Nephron progenitor cell (in vitro differentiated cells): ENCODE measurements around the gene COL24A1.

ENCODE experiments used
- DNase-seq: peaks from one replicate; pipeline ENCODE4 v3.0.0; 2021
- H3K27ac Mint-ChIP-seq: 2 replicates; pipeline ENCODE4 v1.8.0; 2021; ENCODE audit warnings: mild to moderate bottlenecking, moderate library complexity, mixed read lengths
- H3K27me3 Mint-ChIP-seq: 2 replicates; pipeline ENCODE4 v1.8.0; 2021; ENCODE audit warnings: mild to moderate bottlenecking, low read depth, mixed read lengths; ENCODE audit not compliant: poor library complexity
- H3K36me3 Mint-ChIP-seq: 2 replicates; pipeline ENCODE4 v1.8.0; 2021; ENCODE audit warnings: low read depth, mixed read lengths
- H3K4me1 Mint-ChIP-seq: 2 replicates; pipeline ENCODE4 v1.8.0; 2021; ENCODE audit warnings: mixed read lengths
- H3K4me3 Mint-ChIP-seq: 2 replicates; pipeline ENCODE4 v1.8.0; 2021; ENCODE audit warnings: mild to moderate bottlenecking, moderate library complexity, mixed read lengths
- H3K9me3 Mint-ChIP-seq: 2 replicates; pipeline ENCODE4 v1.8.0; 2021; ENCODE audit warnings: mild to moderate bottlenecking, moderate library complexity, mixed read lengths
- CTCF ChIP-seq: fragments of 200-600 bp; sonication (generic); IDR thresholded peaks from 2 replicates; pipeline ENCODE4 v1.5.0; 2021; ENCODE audit warnings: antibody characterized with exemption

COL24A1 gene

GRCh38 chr1:86197206-86197855, 40.8 kb upstream of the COL24A1 start:
- Mint-ChIP-seq H3K27me3 (peaks cover 21% of the 10 kb centered on the region), H3K4me1 (no peaks in the 10 kb centered on the region)
- DNase-seq: no peak

GRCh38 chr1:86195281-86195680, 38.7 kb upstream of the COL24A1 start:
- Mint-ChIP-seq H3K27me3 (peaks cover 28% of the 10 kb centered on the region), H3K4me1 (no peaks in the 10 kb centered on the region), H3K27ac (no peak overlapping the region), H3K9me3 (no peaks in the 10 kb centered on the region), H3K36me3 (no peaks in the 10 kb centered on the region), H3K4me3 (no peak overlapping the region)
- no peak for TF ChIP-seq CTCF
- no peak for DNase-seq

More at GRCh38 chr1:86197206-86197855, 40.8 kb upstream of the COL24A1 start:
- Mint-ChIP-seq H3K4me3 (no peak overlapping the region), H3K27ac (no peak overlapping the region), H3K36me3 (no peaks in the 10 kb centered on the region), H3K9me3 (no peaks in the 10 kb centered on the region)
- no peak for TF ChIP-seq CTCF

GRCh38 chr1:86194491-86195034, 38.0 kb upstream of the COL24A1 start:
- no peak overlapping the region for H3K27ac Mint-ChIP-seq
- DNase-seq: no peak
- no peak for TF ChIP-seq CTCF
- H3K4me3 Mint-ChIP-seq: no peak overlapping the region
- no peaks in the 10 kb centered on the region for H3K4me1 Mint-ChIP-seq
- H3K27me3 Mint-ChIP-seq: peaks cover 28% of the 10 kb centered on the region
- no peaks in the 10 kb centered on the region for H3K9me3 Mint-ChIP-seq
- no peaks in the 10 kb centered on the region for H3K36me3 Mint-ChIP-seq

- Mint-ChIP-seq H3K9me3 (no peaks in the 10 kb centered on the region), H3K27ac (no peak overlapping the region), H3K4me1 (no peaks in the 10 kb centered on the region), H3K4me3 (no peak overlapping the region), H3K36me3 (no peaks in the 10 kb centered on the region), H3K27me3 (peaks cover 28% of the 10 kb centered on the region)
- no peak for DNase-seq
- TF ChIP-seq CTCF: no peak
These were observed 35.8 kb upstream of the COL24A1 start for GRCh38 chr1:86192417-86192816.

- H3K4me1 Mint-ChIP-seq: no peaks in the 10 kb centered on the region
- no peaks in the 10 kb centered on the region for H3K9me3 Mint-ChIP-seq
- no peak overlapping the region for H3K27ac Mint-ChIP-seq
- DNase-seq: no peak
- peaks cover 31% of the 10 kb centered on the region for H3K27me3 Mint-ChIP-seq
- no peak for TF ChIP-seq CTCF
- H3K36me3 Mint-ChIP-seq: no peaks in the 10 kb centered on the region
- no peak overlapping the region for H3K4me3 Mint-ChIP-seq
These were observed 35.4 kb upstream of the COL24A1 start for GRCh38 chr1:86191958-86192357.

GRCh38 chr1:86190873-86191272, 34.3 kb upstream of the COL24A1 start:
- Mint-ChIP-seq H3K27me3 (peaks cover 28% of the 10 kb centered on the region), H3K27ac (no peak overlapping the region), H3K9me3 (no peaks in the 10 kb centered on the region), H3K36me3 (no peaks in the 10 kb centered on the region), H3K4me3 (no peak overlapping the region), H3K4me1 (no peaks in the 10 kb centered on the region)
- DNase-seq: no peak
- TF ChIP-seq CTCF: no peak
